Kidney (tissue), 14 donors: ENCODE measurements around the gene SDK1. TPM values are rescaled to one million over a fixed set of nuclear protein-coding genes. Genes with fewer than 3 reads are reported as not detected.

Source experiments
- DNase-seq, 5 donors: peaks; one replicate each; pipeline ENCODE4 v3.0.0-alpha.2; 2013 to 2020
- FAIRE-seq: peaks from 2 replicates; lab custom pipeline; 2012; peaks lifted over from hg19 to GRCh38; lab: Jason Lieb, UNC
- H3K27ac ChIP-seq, 2 donors: one replicate each; pipeline ENCODE4 v1.7.0; 2013; ENCODE audit warnings: low read depth in 2 of 2, low read length in 2 of 2, inconsistent platforms in 1 of 2
- H3K27me3 ChIP-seq: one replicate; pipeline ENCODE4 v1.7.1; 2013; ENCODE audit warnings: low read length, inconsistent platforms; ENCODE audit not compliant: control insufficient read depth, insufficient read depth
- H3K36me3 ChIP-seq, 3 donors: one replicate each; pipeline versions ENCODE4 v1.7.0 to v1.7.1; 2013; ENCODE audit warnings: low read length in 3 of 3, control low read depth in 1 of 3, inconsistent platforms in 1 of 3; ENCODE audit not compliant: insufficient read depth in 3 of 3, control insufficient read depth in 2 of 3
- H3K4me1 ChIP-seq, 3 donors: one replicate each; pipeline versions ENCODE4 v1.7.0 to v1.7.1; 2013; ENCODE audit warnings: low read length in 3 of 3, inconsistent platforms in 1 of 3, low read depth in 1 of 3; ENCODE audit not compliant: control insufficient read depth in 2 of 3, insufficient read depth in 2 of 3
- H3K4me3 ChIP-seq, 3 donors: one replicate each; pipeline versions ENCODE4 v1.7.0 to v1.8.1; 2013; ENCODE audit warnings: low read length in 3 of 3, control low read depth in 1 of 3, inconsistent platforms in 1 of 3
- H3K9ac ChIP-seq, 3 donors: one replicate each; pipeline versions ENCODE4 v1.7.0 to v1.7.1; 2013; ENCODE audit warnings: low read length in 3 of 3, control low read depth in 1 of 3, inconsistent platforms in 1 of 3
- H3K9me3 ChIP-seq, 3 donors: one replicate each; pipeline versions ENCODE4 v1.7.0 to v1.7.1; 2013; ENCODE audit warnings: low read length in 3 of 3, control low read depth in 1 of 3, inconsistent platforms in 1 of 3; ENCODE audit not compliant: control insufficient read depth in 2 of 3, insufficient read depth in 1 of 3
- intact Hi-C: fragments of 100-400 bp; cut with DNase I; formaldehyde crosslinking; loops from one replicate; pipeline ENCODE4 v1.11.1; 2022
- polyA plus RNA-seq: library from polyadenylated mRNA; stranded (reverse); fragments of 350-450 nt; fragmentation: Illumina TruSeq; extraction: RNeasy Lipid Tissue Mini Kit (QIAGEN cat#74804); gene quantifications from one replicate; pipeline ENCODE4 v1.2.3, GENCODE V29; 2014; ENCODE audit warnings: low read depth, low replicate concordance; ENCODE audit not compliant: insufficient read depth
- total RNA-seq: library from RNA; stranded (reverse); fragmentation: NEBNext Ultra II Directional; extraction: Animal tissue kit (Norgen Biotek cat#: 25700); gene quantifications from one replicate; pipeline ENCODE4 v1.2.1, GENCODE V29; 2021
- TF ChIP-seq, protein P1 (sequence below): IDR thresholded peaks from 3 replicates; pipeline ENCODE4 v1.5.1; 2012; ENCODE audit warnings: mild to moderate bottlenecking, moderate library complexity, borderline replicate concordance; ENCODE audit not compliant: insufficient read depth; ENCODE audit errors: extremely low read depth
- donor health status: control.
- donor health status: control.
- donor health status: control.
- donor health status: control.
- donor health status: control.
- donor health status: DM: yes; HTN: yes; CAD: no.
- donor health status: Normal renal cell carcinoma (clear cell type).

SDK1 gene
- total and polyA plus RNA-seq, 2 donors from 2014 or later: 2.0 to 38.3 TPM

DNA sequence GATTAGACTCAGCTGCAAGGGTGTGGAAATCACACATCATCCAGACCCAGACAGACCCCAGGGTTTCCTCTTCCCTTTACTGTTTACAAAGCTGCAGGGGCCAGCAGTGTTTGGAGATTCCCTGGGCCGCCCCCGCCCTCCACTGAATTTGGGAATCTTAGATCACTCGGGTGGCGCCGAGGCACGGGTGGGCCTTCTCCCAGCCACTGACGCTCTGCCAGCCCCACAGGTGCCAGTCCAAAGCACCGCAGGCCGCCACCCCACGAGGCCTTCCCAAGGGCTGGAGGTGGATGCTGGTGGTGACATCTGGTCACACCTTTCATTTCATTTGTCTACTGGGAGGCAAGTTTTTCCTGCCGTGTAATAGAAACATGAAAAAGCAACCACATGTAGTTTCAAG lies 941.7 kb downstream of the SDK1 start:
- intact Hi-C loops: no loop called here
- H3K9me3 ChIP-seq: peaks cover 0 to 4% (median 0%) of the 10 kb centered on the region in 3 donors
- no peaks in the 10 kb centered on the region for H3K36me3 ChIP-seq
- H3K9ac ChIP-seq: no peak overlapping the region
- TF ChIP-seq, protein P1, sequence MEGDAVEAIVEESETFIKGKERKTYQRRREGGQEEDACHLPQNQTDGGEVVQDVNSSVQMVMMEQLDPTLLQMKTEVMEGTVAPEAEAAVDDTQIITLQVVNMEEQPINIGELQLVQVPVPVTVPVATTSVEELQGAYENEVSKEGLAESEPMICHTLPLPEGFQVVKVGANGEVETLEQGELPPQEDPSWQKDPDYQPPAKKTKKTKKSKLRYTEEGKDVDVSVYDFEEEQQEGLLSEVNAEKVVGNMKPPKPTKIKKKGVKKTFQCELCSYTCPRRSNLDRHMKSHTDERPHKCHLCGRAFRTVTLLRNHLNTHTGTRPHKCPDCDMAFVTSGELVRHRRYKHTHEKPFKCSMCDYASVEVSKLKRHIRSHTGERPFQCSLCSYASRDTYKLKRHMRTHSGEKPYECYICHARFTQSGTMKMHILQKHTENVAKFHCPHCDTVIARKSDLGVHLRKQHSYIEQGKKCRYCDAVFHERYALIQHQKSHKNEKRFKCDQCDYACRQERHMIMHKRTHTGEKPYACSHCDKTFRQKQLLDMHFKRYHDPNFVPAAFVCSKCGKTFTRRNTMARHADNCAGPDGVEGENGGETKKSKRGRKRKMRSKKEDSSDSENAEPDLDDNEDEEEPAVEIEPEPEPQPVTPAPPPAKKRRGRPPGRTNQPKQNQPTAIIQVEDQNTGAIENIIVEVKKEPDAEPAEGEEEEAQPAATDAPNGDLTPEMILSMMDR: no peak
- FAIRE-seq (no peak), DNase-seq (no peak)
- no peaks in the 10 kb centered on the region for H3K4me1 ChIP-seq
- H3K27ac ChIP-seq: no peak overlapping the region
- no peak overlapping the region for H3K4me3 ChIP-seq
- no peaks in the 10 kb centered on the region for H3K27me3 ChIP-seq

DNA sequence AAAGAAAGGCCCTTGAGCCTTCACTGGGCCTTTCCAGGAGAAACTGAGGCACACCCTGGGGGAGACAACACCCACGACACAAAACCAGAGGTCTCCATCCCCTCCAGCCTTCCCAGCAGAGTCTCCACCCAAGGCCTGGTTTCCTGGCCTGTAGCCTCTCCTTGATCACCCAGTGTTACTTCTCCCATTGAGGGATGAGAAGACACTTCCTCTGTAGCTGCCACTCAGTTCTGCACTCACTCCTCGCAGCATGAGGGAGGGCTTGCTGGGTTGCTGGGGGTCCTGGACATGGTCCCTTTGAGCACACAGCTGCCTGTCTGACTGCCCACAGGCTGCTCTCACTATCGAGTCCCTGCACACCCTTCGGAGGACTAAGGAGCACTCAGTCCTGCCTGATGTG lies 943.0 kb downstream of the SDK1 start:
- H3K9me3 ChIP-seq: peaks cover 0 to 4% (median 0%) of the 10 kb centered on the region in 3 donors
- DNase-seq (no peak), FAIRE-seq (no peak)
- intact Hi-C loops: no loop called here
- no peak overlapping the region for H3K4me3 ChIP-seq
- no peak overlapping the region for H3K9ac ChIP-seq
- H3K27me3 ChIP-seq: no peaks in the 10 kb centered on the region
- H3K36me3 ChIP-seq: no peaks in the 10 kb centered on the region
- no peaks in the 10 kb centered on the region for H3K4me1 ChIP-seq
- no peak overlapping the region for H3K27ac ChIP-seq
- TF ChIP-seq, protein P1: no peak

DNA sequence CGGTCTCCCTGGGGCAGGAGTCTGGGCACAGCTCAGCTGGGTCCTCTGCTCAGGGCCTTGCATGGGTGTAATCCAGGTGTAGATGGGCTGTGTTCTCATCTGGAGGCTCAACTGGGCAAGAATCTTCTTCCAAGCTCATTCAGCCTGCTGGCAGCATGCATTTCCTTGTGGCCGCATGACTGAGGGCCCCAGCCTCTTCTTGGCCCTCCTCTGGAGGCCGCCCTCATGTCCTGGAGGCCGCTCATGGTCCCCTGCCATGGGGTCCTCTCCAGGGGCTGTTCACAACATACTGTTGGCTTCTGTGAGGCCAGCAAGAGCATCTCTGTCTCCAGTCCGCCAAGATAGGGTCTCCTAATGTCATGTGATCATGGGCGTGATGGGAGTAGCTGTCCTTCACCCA lies 943.6 kb downstream of the SDK1 start:
- TF ChIP-seq, protein P1: no peak
- Histone ChIP-seq H3K4me1 (no peaks in the 10 kb centered on the region), H3K9me3 (peaks cover 0 to 4% (median 0%) of the 10 kb centered on the region in 3 donors), H3K4me3 (no peak overlapping the region), H3K9ac (no peak overlapping the region), H3K27ac (no peak overlapping the region), H3K36me3 (no peaks in the 10 kb centered on the region), H3K27me3 (no peaks in the 10 kb centered on the region)
- DNase-seq (no peak), FAIRE-seq (no peak)
- intact Hi-C loops: no loop called here
